HL-60 (cell line): ENCODE results near the gene CRY1.
"Not testable (repeated sequence)": the region's sequence is repeated elsewhere in the genome, so short reads cannot be mapped to it uniquely, and the experiment has no call there.

Experiments
- DNase-seq, 2 experiments: peaks; one replicate each; pipeline ENCODE4 v3.0.0-alpha.2; 2010 to 2020; ENCODE audit warnings: low read depth in 1 of 2, low spot score in 1 of 2
- H3K27ac ChIP-seq: fragments of 250-450 bp; sonication (Bioruptor Pico); replicated peaks from 2 replicates; pipeline ENCODE4 v1.5.1; 2020; ENCODE audit warnings: mild to moderate bottlenecking, moderate library complexity
- H3K27me3 ChIP-seq: fragments of 250-450 bp; sonication (Bioruptor Pico); 2 replicates; pipeline ENCODE4 v1.5.1; 2021; ENCODE audit warnings: mild to moderate bottlenecking, moderate library complexity; ENCODE audit not compliant: insufficient read depth, poor library complexity, severe bottlenecking
- H3K4me3 ChIP-seq: replicated peaks from 2 replicates; pipeline ENCODE4 v1.5.1; 2011; ENCODE audit warnings: mild to moderate bottlenecking, control low read depth, low read length; ENCODE audit not compliant: insufficient read depth
- CTCF ChIP-seq: IDR thresholded peaks from one replicate; pipeline ENCODE4 v1.5.1; 2011; ENCODE audit warnings: low read length, control low read depth, inconsistent platforms; ENCODE audit not compliant: insufficient read depth
- GABPA ChIP-seq: IDR thresholded peaks from 2 replicates; pipeline ENCODE4 v1.6.1; 2012; ENCODE audit warnings: low read depth
- POLR2AphosphoS5 ChIP-seq: IDR thresholded peaks from 2 replicates; pipeline ENCODE4 v1.6.1; 2012; ENCODE audit warnings: low read depth
- REST ChIP-seq: IDR thresholded peaks from 2 replicates; pipeline ENCODE4 v1.6.1; 2012; ENCODE audit warnings: low read depth; ENCODE audit not compliant: insufficient replicate concordance
- SPI1 ChIP-seq: IDR thresholded peaks from 2 replicates; pipeline ENCODE4 v1.6.1; 2012; ENCODE audit warnings: low read depth, mild to moderate bottlenecking, borderline replicate concordance

Gene CRY1

GRCh38 chr12:107079172-107080011 lies 14.0 kb downstream of the CRY1 start:
- TF ChIP-seq POLR2AphosphoS5: no peak
- peak; percentile 44 for TF ChIP-seq CTCF
- no peaks in the 10 kb centered on the region for H3K27me3 ChIP-seq
- peak in 1 of 2 experiments; percentile 3 for DNase-seq
- H3K4me3 ChIP-seq: no peak overlapping the region
- H3K27ac ChIP-seq: no peak overlapping the region

DNA sequence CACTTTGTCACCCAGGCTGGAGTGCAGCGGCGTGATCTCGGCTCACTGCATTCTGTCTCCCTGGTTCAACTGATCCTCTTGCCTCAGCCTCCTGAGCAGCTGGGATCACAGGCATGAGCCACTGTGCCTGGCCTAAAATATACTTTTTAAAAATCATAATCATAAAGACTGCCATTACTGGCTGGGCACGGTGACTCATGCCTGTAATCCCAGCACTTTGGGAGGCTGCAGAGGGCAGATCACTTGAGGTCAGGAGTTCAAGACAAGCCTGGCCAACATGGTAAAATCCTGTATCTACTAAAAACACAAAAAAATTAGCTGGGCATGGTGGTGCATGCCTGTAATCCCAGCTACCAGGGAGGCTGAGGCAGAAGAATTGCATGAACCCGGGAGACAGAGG lies 20.1 kb downstream of the CRY1 start:
- H3K27me3 ChIP-seq, H3K27ac ChIP-seq, DNase-seq, H3K4me3 ChIP-seq: not testable (repeated sequence)

DNA sequence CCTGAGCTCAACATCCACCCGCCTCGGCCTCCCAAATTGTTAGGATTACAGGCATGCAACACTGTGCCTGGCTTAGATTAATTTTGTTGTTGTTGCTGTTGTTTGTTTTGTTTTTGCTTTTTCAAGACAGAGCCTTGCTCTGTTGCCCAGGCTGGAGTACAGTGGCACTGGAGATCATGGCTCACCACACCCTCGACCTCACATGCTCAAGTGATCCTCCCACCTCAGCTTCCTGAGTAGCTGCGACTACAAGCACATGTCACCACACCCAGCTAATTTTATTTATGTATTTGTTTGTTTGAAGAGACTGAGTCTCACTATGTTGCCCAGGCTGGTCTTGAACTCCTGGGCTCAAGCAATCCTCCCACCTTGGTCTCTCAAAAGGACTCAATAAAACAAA lies 26.7 kb downstream of the CRY1 start:
- Histone ChIP-seq H3K4me3 (no peak overlapping the region), H3K27ac (no peak overlapping the region), H3K27me3 (no peaks in the 10 kb centered on the region)
- TF ChIP-seq CTCF: no peak
- TF ChIP-seq POLR2AphosphoS5: no peak
- no peak for TF ChIP-seq REST
- no peak for TF ChIP-seq SPI1
- TF ChIP-seq GABPA: no peak
- DNase-seq: no peak

- no peak for TF ChIP-seq CTCF
- TF ChIP-seq REST: no peak
- no peak for TF ChIP-seq POLR2AphosphoS5
- no peak overlapping the region for H3K27ac ChIP-seq
- no peak overlapping the region for H3K4me3 ChIP-seq
- H3K27me3 ChIP-seq: no peaks in the 10 kb centered on the region
- DNase-seq: no peak
These were observed 28.7 kb downstream of the CRY1 start for GRCh38 chr12:107064687-107065086.
